PC-3 (cell line): ENCODE results near the gene CACNA1C. TPM values are rescaled to one million over a fixed set of nuclear protein-coding genes. Genes with fewer than 3 reads are reported as not detected.

Source experiments
- ATAC-seq: fragments of 200-7000 bp; cut with Tn5 transposase; 2 replicates; pipeline ENCODE4 v1.9.1; 2020; ENCODE audit warnings: mild to moderate bottlenecking, moderate library complexity
- BruUV-seq: library from RNA; stranded (reverse); fragments of 400-500 nt; replicated peaks from 2 replicates; lab custom pipeline; 2021; lab: Mats Ljungman, UMichigan
- CTCF ChIA-PET: fragments of 300-600 bp; sonication (Branson Sonifier 250); formaldehyde crosslinking; loops from one replicate; lab custom pipeline; 2022; ENCODE audit warnings: antibody characterized with exemption; lab: Charles Lee
- POLR2A ChIA-PET: fragments of 300-600 bp; sonication (Branson Sonifier 250); formaldehyde crosslinking; loops from one replicate; lab custom pipeline; 2022; ENCODE audit warnings: antibody characterized with exemption; ENCODE audit not compliant: unreplicated experiment; lab: Charles Lee
- DNase-seq: peaks from one replicate; pipeline ENCODE4 v3.0.0-alpha.2; 2015
- H2AFZ ChIP-seq: fragments of 300-600 bp; sonication (generic); 2 replicates; pipeline ENCODE4 v1.6.0; 2016; ENCODE audit warnings: antibody characterized with exemption, low read length
- H3F3A ChIP-seq: fragments of 300-600 bp; sonication (generic); one replicate; pipeline ENCODE4 v1.6.0; 2017; ENCODE audit warnings: antibody characterized with exemption, low read length, control low read depth, mild to moderate bottlenecking; ENCODE audit not compliant: unreplicated experiment
- H3K27ac ChIP-seq: fragments of 300-600 bp; sonication (generic); 2 replicates; pipeline ENCODE4 v1.5.1; 2016; ENCODE audit warnings: mild to moderate bottlenecking, low read length
- H3K27me3 ChIP-seq: fragments of 300-600 bp; sonication (generic); 2 replicates; pipeline ENCODE4 v1.6.1; 2016; ENCODE audit warnings: low read length, mixed read lengths
- H3K36me3 ChIP-seq: fragments of 300-600 bp; sonication (generic); 2 replicates; pipeline ENCODE4 v1.6.1; 2016; ENCODE audit warnings: low read depth, mixed run types, low read length, mixed read lengths
- H3K4me1 ChIP-seq: fragments of 300-600 bp; sonication (generic); 2 replicates; pipeline ENCODE4 v1.5.1; 2016; ENCODE audit warnings: low read length; ENCODE audit not compliant: insufficient read depth
- H3K4me2 ChIP-seq: fragments of 300-600 bp; sonication (generic); 2 replicates; pipeline ENCODE4 v1.6.0; 2016; ENCODE audit warnings: low read length
- H3K4me3 ChIP-seq: fragments of 300-600 bp; sonication (generic); 2 replicates; pipeline ENCODE4 v1.5.1; 2016; ENCODE audit warnings: mild to moderate bottlenecking, low read length, mixed read lengths
- H3K79me2 ChIP-seq: fragments of 300-600 bp; sonication (generic); 2 replicates; pipeline ENCODE4 v1.6.1; 2017; ENCODE audit warnings: low read length, mixed read lengths
- H3K9ac ChIP-seq: fragments of 300-600 bp; sonication (generic); 2 replicates; pipeline ENCODE4 v1.6.0; 2016; ENCODE audit warnings: mild to moderate bottlenecking, low read length
- H3K9me2 ChIP-seq: fragments of 300-600 bp; sonication (generic); replicated peaks from 2 replicates; pipeline ENCODE4 v1.6.1; 2016; ENCODE audit warnings: mixed run types, low read length, mixed read lengths
- H3K9me3 ChIP-seq: fragments of 300-600 bp; sonication (generic); 2 replicates; pipeline ENCODE4 v1.6.1; 2016; ENCODE audit warnings: low read length, mixed read lengths
- H4K20me1 ChIP-seq: fragments of 300-600 bp; sonication (generic); 2 replicates; pipeline ENCODE4 v1.6.1; 2016; ENCODE audit warnings: low read length, mixed read lengths
- EZH2 ChIP-seq: fragments of 300-600 bp; sonication (generic); IDR thresholded peaks from one replicate; pipeline ENCODE4 v1.6.1; 2017; ENCODE audit warnings: antibody characterized with exemption, mild to moderate bottlenecking, low read length; ENCODE audit not compliant: unreplicated experiment
- EZH2phosphoT487 ChIP-seq: fragments of 300-600 bp; sonication (generic); IDR thresholded peaks from 2 replicates; pipeline ENCODE4 v1.6.1; 2018; ENCODE audit warnings: mild to moderate bottlenecking, antibody characterized with exemption, low read length, borderline replicate concordance
- intact Hi-C: fragments of 100-400 bp; cut with micrococcal nuclease; formaldehyde crosslinking; loops from 2 replicates; pipeline ENCODE4 v1.9.0; 2023
- total RNA-seq: library from RNA; depleted of rRNA; stranded (reverse); fragments of >200 nt; gene quantifications from 2 replicates; pipeline ENCODE4 v1.2.3, GENCODE V29; 2014
- TF ChIP-seq, protein P1 (sequence below): fragments of 300-600 bp; sonication (generic); conservative IDR thresholded peaks from 2 replicates; pipeline ENCODE4 v1.5.1; 2017; ENCODE audit warnings: antibody characterized with exemption, low read depth, mild to moderate bottlenecking, low read length

CACNA1C gene
- total RNA-seq, 1 experiment from 2014 or later, result not detected

GRCh38 chr12:2332236-2332635, 279.4 kb downstream of the CACNA1C start:
- H3K9me3 ChIP-seq, result no peaks in the 10 kb centered on the region
- peaks cover 34% of the 10 kb centered on the region for H3K27me3 ChIP-seq
- POLR2A ChIA-PET, result no interaction called here
- TF ChIP-seq, protein P1, sequence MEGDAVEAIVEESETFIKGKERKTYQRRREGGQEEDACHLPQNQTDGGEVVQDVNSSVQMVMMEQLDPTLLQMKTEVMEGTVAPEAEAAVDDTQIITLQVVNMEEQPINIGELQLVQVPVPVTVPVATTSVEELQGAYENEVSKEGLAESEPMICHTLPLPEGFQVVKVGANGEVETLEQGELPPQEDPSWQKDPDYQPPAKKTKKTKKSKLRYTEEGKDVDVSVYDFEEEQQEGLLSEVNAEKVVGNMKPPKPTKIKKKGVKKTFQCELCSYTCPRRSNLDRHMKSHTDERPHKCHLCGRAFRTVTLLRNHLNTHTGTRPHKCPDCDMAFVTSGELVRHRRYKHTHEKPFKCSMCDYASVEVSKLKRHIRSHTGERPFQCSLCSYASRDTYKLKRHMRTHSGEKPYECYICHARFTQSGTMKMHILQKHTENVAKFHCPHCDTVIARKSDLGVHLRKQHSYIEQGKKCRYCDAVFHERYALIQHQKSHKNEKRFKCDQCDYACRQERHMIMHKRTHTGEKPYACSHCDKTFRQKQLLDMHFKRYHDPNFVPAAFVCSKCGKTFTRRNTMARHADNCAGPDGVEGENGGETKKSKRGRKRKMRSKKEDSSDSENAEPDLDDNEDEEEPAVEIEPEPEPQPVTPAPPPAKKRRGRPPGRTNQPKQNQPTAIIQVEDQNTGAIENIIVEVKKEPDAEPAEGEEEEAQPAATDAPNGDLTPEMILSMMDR, result no peak
- no peak for TF ChIP-seq EZH2phosphoT487
- no peak for TF ChIP-seq EZH2
- intact Hi-C loops, result no loop called here
- H4K20me1 ChIP-seq, result no peaks in the 10 kb centered on the region
- H3K4me2 ChIP-seq, result no peak overlapping the region
- H3K36me3 ChIP-seq, result no peaks in the 10 kb centered on the region
- no peak for DNase-seq
- no peaks in the 10 kb centered on the region for H3F3A ChIP-seq
- CTCF ChIA-PET, result no interaction called here
- no peak overlapping the region for H3K4me3 ChIP-seq
- H2AFZ ChIP-seq, result no peak overlapping the region
- no peak overlapping the region for H3K9ac ChIP-seq
- no TSS peak for BruUV-seq
- no peak for ATAC-seq
- H3K79me2 ChIP-seq, result no peaks in the 10 kb centered on the region
- H3K9me2 ChIP-seq, result no peaks in the 10 kb centered on the region
- peaks cover 22% of the 10 kb centered on the region for H3K4me1 ChIP-seq
- no peak overlapping the region for H3K27ac ChIP-seq

- H3K27me3 ChIP-seq, result peaks cover 28% of the 10 kb centered on the region
- no peak for TF ChIP-seq EZH2phosphoT487
- TF ChIP-seq, protein P1, result no peak
- no peak for TF ChIP-seq EZH2
- intact Hi-C loops, result no loop called here
- no peak overlapping the region for H3K4me2 ChIP-seq
- ATAC-seq (no peak), DNase-seq (no peak)
- H2AFZ ChIP-seq, result no peak overlapping the region
- H3K9me3 ChIP-seq, result no peaks in the 10 kb centered on the region
- no peaks in the 10 kb centered on the region for H3K36me3 ChIP-seq
- no peaks in the 10 kb centered on the region for H3F3A ChIP-seq
- ChIA-PET POLR2A (no interaction called here), CTCF (no interaction called here)
- no peaks in the 10 kb centered on the region for H4K20me1 ChIP-seq
- H3K79me2 ChIP-seq, result no peaks in the 10 kb centered on the region
- BruUV-seq, result no TSS peak
- no peak overlapping the region for H3K27ac ChIP-seq
- H3K4me3 ChIP-seq, result no peak overlapping the region
- H3K4me1 ChIP-seq, result peaks cover 29% of the 10 kb centered on the region
- H3K9ac ChIP-seq, result no peak overlapping the region
- no peaks in the 10 kb centered on the region for H3K9me2 ChIP-seq
These were observed 280.2 kb downstream of the CACNA1C start for GRCh38 chr12:2332947-2333346.

DNA sequence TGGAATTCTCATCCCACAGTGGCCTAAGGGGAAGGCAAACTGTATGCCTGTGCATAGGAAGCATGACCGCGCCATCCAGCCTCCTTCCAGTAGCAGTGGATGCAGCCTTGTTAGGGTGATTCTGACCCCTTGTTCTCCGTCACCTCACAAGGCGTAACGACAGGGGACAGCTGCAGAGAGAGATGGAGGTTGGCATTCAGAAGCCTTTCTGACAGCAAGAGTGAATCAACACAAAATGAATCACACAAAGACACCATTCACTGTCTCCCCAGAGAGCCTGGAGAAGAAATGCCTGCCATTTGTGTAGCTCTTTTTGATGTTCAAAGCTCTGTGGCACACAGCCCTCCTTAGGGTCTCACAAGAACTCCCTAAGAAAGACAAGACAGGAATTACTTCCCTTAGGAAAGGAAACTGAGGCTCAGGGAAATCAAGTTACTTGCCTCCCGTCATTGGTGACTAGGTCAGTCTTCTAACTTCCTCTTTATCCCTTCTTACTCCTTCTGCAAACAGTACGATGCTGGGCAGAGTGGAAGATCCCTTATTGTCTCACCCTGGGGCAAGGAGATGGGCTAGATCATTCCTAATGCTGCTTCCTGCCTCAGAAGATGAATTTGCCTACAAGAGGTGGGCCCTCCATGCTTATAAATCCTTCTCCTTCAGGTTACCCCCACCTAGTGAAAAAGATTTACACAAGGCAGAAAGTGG, 280.9 kb downstream of the CACNA1C start:
- no peak overlapping the region for H3K4me3 ChIP-seq
- POLR2A ChIA-PET, result no interaction called here
- H3K79me2 ChIP-seq, result no peaks in the 10 kb centered on the region
- no TSS peak for BruUV-seq
- H2AFZ ChIP-seq, result no peak overlapping the region
- no peak for TF ChIP-seq EZH2
- TF ChIP-seq, protein P1, result no peak
- TF ChIP-seq EZH2phosphoT487, result no peak
- ATAC-seq (no peak), DNase-seq (no peak)
- no peaks in the 10 kb centered on the region for H3K9me3 ChIP-seq
- intact Hi-C loops, result no loop called here
- H3K27ac ChIP-seq, result no peak overlapping the region
- peaks cover 36% of the 10 kb centered on the region for H3K4me1 ChIP-seq
- H3K27me3 ChIP-seq, result peaks cover 21% of the 10 kb centered on the region
- no peaks in the 10 kb centered on the region for H4K20me1 ChIP-seq
- no peak overlapping the region for H3K4me2 ChIP-seq
- CTCF ChIA-PET, result no interaction called here
- no peaks in the 10 kb centered on the region for H3F3A ChIP-seq
- H3K9ac ChIP-seq, result no peak overlapping the region
- no peaks in the 10 kb centered on the region for H3K36me3 ChIP-seq
- H3K9me2 ChIP-seq, result no peaks in the 10 kb centered on the region
